Karpas-422 (cell line): ENCODE measurements around the gene DHRS11. TPM values are rescaled to one million over a fixed set of nuclear protein-coding genes. Genes with fewer than 3 reads are reported as not detected.

Source experiments
- DNase-seq: peaks from one replicate; pipeline ENCODE4 v3.0.0-alpha.2; 2015
- H2AFZ ChIP-seq: fragments of 200-600 bp; sonication (generic); 2 replicates; pipeline ENCODE4 v1.6.1; 2014; ENCODE audit warnings: antibody characterized with exemption, low read length, mixed read lengths
- H3K27ac ChIP-seq: fragments of 200-600 bp; sonication (generic); 2 replicates; pipeline ENCODE4 v1.5.1; 2014; ENCODE audit warnings: mild to moderate bottlenecking, low read length, moderate library complexity
- H3K27me3 ChIP-seq: fragments of 200-600 bp; sonication (generic); 2 replicates; pipeline ENCODE4 v1.6.1; 2014; ENCODE audit warnings: low read length, mixed read lengths
- H3K36me3 ChIP-seq: fragments of 200-600 bp; sonication (generic); 2 replicates; pipeline ENCODE4 v1.6.1; 2014; ENCODE audit warnings: low read length, mixed read lengths; ENCODE audit not compliant: insufficient read depth
- H3K4me1 ChIP-seq: fragments of 200-600 bp; sonication (generic); 2 replicates; pipeline ENCODE4 v1.6.1; 2014; ENCODE audit warnings: mild to moderate bottlenecking, low read length, mixed read lengths
- H3K4me2 ChIP-seq: fragments of 200-600 bp; sonication (generic); 2 replicates; pipeline ENCODE4 v1.6.1; 2014; ENCODE audit warnings: low read length, low read depth, mild to moderate bottlenecking; ENCODE audit not compliant: poor library complexity, severe bottlenecking
- H3K4me3 ChIP-seq: fragments of 200-600 bp; sonication (generic); 2 replicates; pipeline ENCODE4 v1.5.1; 2014; ENCODE audit warnings: mild to moderate bottlenecking, antibody characterized with exemption, low read length, mixed read lengths
- H3K79me2 ChIP-seq: fragments of 200-600 bp; sonication (generic); 2 replicates; pipeline ENCODE4 v1.6.1; 2014; ENCODE audit warnings: mild to moderate bottlenecking, low read length, mixed read lengths
- H3K9ac ChIP-seq: fragments of 200-600 bp; sonication (generic); 2 replicates; pipeline ENCODE4 v1.6.0; 2014; ENCODE audit warnings: low read length
- H3K9me2 ChIP-seq: fragments of 200-600 bp; sonication (generic), shearing (Covaris generic); replicated peaks from 2 replicates; pipeline ENCODE4 v1.6.0; 2014; ENCODE audit warnings: mild to moderate bottlenecking, low read length, moderate library complexity; ENCODE audit not compliant: insufficient read depth
- H3K9me3 ChIP-seq: fragments of 300-700, 200-600 bp; sonication (generic); 2 replicates; pipeline ENCODE4 v1.6.1; 2014; ENCODE audit warnings: low read length, mixed read lengths
- H4K20me1 ChIP-seq: fragments of 200-600 bp; sonication (generic); 2 replicates; pipeline ENCODE4 v1.6.1; 2014; ENCODE audit warnings: mild to moderate bottlenecking, antibody characterized with exemption, low read length, low read depth; ENCODE audit not compliant: insufficient read depth
- total RNA-seq: library from RNA; depleted of rRNA; stranded (reverse); fragments of >200 nt; shearing (Covaris generic); gene quantifications from 2 replicates; pipeline ENCODE4 v1.2.3, GENCODE V29; 2014; ENCODE audit warnings: low replicate concordance

DHRS11 gene
- total RNA-seq, 1 experiment from 2014 or later = 13.6 TPM

- H3K36me3 ChIP-seq = peaks cover under 1% of the 10 kb centered on the region; the same call in 1 of the 2 replicates
- H3K9ac ChIP-seq = no peak overlapping the region
- no peak overlapping the region for H3K4me2 ChIP-seq
- H3K79me2 ChIP-seq = peaks cover 5% of the 10 kb centered on the region; the same call in 1 of the 2 replicates
- no peak for DNase-seq
- no peaks in the 10 kb centered on the region for H3K27me3 ChIP-seq
- no peaks in the 10 kb centered on the region for H3K9me3 ChIP-seq
- no peak overlapping the region for H2AFZ ChIP-seq
- H3K4me1 ChIP-seq = peaks cover 6% of the 10 kb centered on the region
- H3K27ac ChIP-seq = no peak overlapping the region
- no peaks in the 10 kb centered on the region for H3K9me2 ChIP-seq
- H4K20me1 ChIP-seq = peaks cover 12% of the 10 kb centered on the region; the same call in 1 of the 2 replicates
- no peak overlapping the region for H3K4me3 ChIP-seq
These were observed 21.5 kb downstream of the DHRS11 start for GRCh38 chr17:36613155-36613554.

- no peaks in the 10 kb centered on the region for H3K9me3 ChIP-seq
- H3K4me3 ChIP-seq = no peak overlapping the region
- H3K4me2 ChIP-seq = no peak overlapping the region
- peaks cover 8% of the 10 kb centered on the region; the same call in 1 of the 2 replicates for H4K20me1 ChIP-seq
- no peaks in the 10 kb centered on the region for H3K9me2 ChIP-seq
- no peaks in the 10 kb centered on the region for H3K36me3 ChIP-seq
- no peak overlapping the region for H2AFZ ChIP-seq
- no peak for DNase-seq
- H3K27ac ChIP-seq = no peak overlapping the region
- H3K4me1 ChIP-seq = peaks cover 8% of the 10 kb centered on the region
- no peak overlapping the region for H3K9ac ChIP-seq
- H3K27me3 ChIP-seq = no peaks in the 10 kb centered on the region
- H3K79me2 ChIP-seq = peaks cover 7% of the 10 kb centered on the region; the same call in 1 of the 2 replicates
These were observed 22.4 kb downstream of the DHRS11 start for GRCh38 chr17:36614081-36614480.

GRCh38 chr17:36614933-36615332, 23.3 kb downstream of the DHRS11 start:
- peaks cover 8% of the 10 kb centered on the region for H3K4me1 ChIP-seq
- H3K9me3 ChIP-seq = no peaks in the 10 kb centered on the region
- H3K27me3 ChIP-seq = no peaks in the 10 kb centered on the region
- H2AFZ ChIP-seq = no peak overlapping the region
- H3K27ac ChIP-seq = no peak overlapping the region
- H3K9ac ChIP-seq = no peak overlapping the region
- no peak overlapping the region for H3K4me3 ChIP-seq
- H3K36me3 ChIP-seq = no peaks in the 10 kb centered on the region
- no peak for DNase-seq
- H3K9me2 ChIP-seq = no peaks in the 10 kb centered on the region
- peaks cover 8% of the 10 kb centered on the region; the same call in 1 of the 2 replicates for H4K20me1 ChIP-seq
- H3K4me2 ChIP-seq = no peak overlapping the region
- H3K79me2 ChIP-seq = peaks cover 7% of the 10 kb centered on the region; the same call in 1 of the 2 replicates

- Histone ChIP-seq H3K9me2 (no peaks in the 10 kb centered on the region), H3K4me3 (no peak overlapping the region), H2AFZ (no peak overlapping the region), H4K20me1 (peaks cover 8% of the 10 kb centered on the region; the same call in 1 of the 2 replicates), H3K9me3 (no peaks in the 10 kb centered on the region), H3K27me3 (no peaks in the 10 kb centered on the region), H3K4me1 (peaks cover 8% of the 10 kb centered on the region), H3K79me2 (peaks cover 4% of the 10 kb centered on the region; the same call in 1 of the 2 replicates), H3K36me3 (no peaks in the 10 kb centered on the region), H3K9ac (no peak overlapping the region), H3K4me2 (no peak overlapping the region), H3K27ac (no peak overlapping the region)
- no peak for DNase-seq
These were observed 24.7 kb downstream of the DHRS11 start for GRCh38 chr17:36616061-36617029.

GRCh38 chr17:36617773-36618172, 26.1 kb downstream of the DHRS11 start:
- Histone ChIP-seq H3K4me3 (no peak overlapping the region), H2AFZ (no peak overlapping the region), H3K9ac (no peak overlapping the region)

GRCh38 chr17:36623281-36623680, 31.6 kb downstream of the DHRS11 start:
- Histone ChIP-seq H3K4me3 (no peak overlapping the region), H4K20me1 (no peaks in the 10 kb centered on the region), H3K9me3 (no peaks in the 10 kb centered on the region), H3K9ac (no peak overlapping the region), H3K27me3 (no peaks in the 10 kb centered on the region), H3K27ac (no peak overlapping the region), H3K4me1 (peaks cover 7% of the 10 kb centered on the region), H3K4me2 (no peak overlapping the region), H3K36me3 (no peaks in the 10 kb centered on the region), H3K9me2 (no peaks in the 10 kb centered on the region), H2AFZ (no peak overlapping the region), H3K79me2 (peaks cover 4% of the 10 kb centered on the region; the same call in 1 of the 2 replicates)
- no peak for DNase-seq

More at GRCh38 chr17:36617773-36618172, 26.1 kb downstream of the DHRS11 start:
- peaks cover 8% of the 10 kb centered on the region for H3K4me1 ChIP-seq
- no peaks in the 10 kb centered on the region for H3K27me3 ChIP-seq
- DNase-seq = no peak
- H3K9me3 ChIP-seq = no peaks in the 10 kb centered on the region
- H3K36me3 ChIP-seq = no peaks in the 10 kb centered on the region
- H3K9me2 ChIP-seq = no peaks in the 10 kb centered on the region
- peaks cover 4% of the 10 kb centered on the region; the same call in 1 of the 2 replicates for H3K79me2 ChIP-seq
- no peak overlapping the region for H3K27ac ChIP-seq
- peaks cover 4% of the 10 kb centered on the region; the same call in 1 of the 2 replicates for H4K20me1 ChIP-seq
- no peak overlapping the region for H3K4me2 ChIP-seq

- Histone ChIP-seq H3K4me2 (no peak overlapping the region), H3K36me3 (no peaks in the 10 kb centered on the region), H3K79me2 (no peaks in the 10 kb centered on the region; the same call in 1 of the 2 replicates), H2AFZ (no peak overlapping the region), H3K27me3 (no peaks in the 10 kb centered on the region), H3K4me3 (no peak overlapping the region), H3K27ac (no peak overlapping the region), H3K4me1 (peaks cover 12% of the 10 kb centered on the region), H4K20me1 (peaks cover 5% of the 10 kb centered on the region; the same call in 1 of the 2 replicates), H3K9me2 (no peaks in the 10 kb centered on the region), H3K9me3 (no peaks in the 10 kb centered on the region), H3K9ac (no peak overlapping the region)
- DNase-seq = no peak
These were observed 33.5 kb downstream of the DHRS11 start for GRCh38 chr17:36625188-36625587.

GRCh38 chr17:36627101-36627500, 35.4 kb downstream of the DHRS11 start:
- H3K4me1 ChIP-seq = peaks cover 22% of the 10 kb centered on the region
- H3K9me2 ChIP-seq = no peaks in the 10 kb centered on the region
- no peak overlapping the region for H3K4me2 ChIP-seq
- peaks cover 19% of the 10 kb centered on the region; the same call in 1 of the 2 replicates for H4K20me1 ChIP-seq
- H3K4me3 ChIP-seq = no peak overlapping the region
- no peaks in the 10 kb centered on the region for H3K79me2 ChIP-seq
- no peaks in the 10 kb centered on the region for H3K9me3 ChIP-seq
- no peaks in the 10 kb centered on the region for H3K36me3 ChIP-seq
- no peak for DNase-seq
- H3K27ac ChIP-seq = no peak overlapping the region
- no peak overlapping the region for H3K9ac ChIP-seq
- H2AFZ ChIP-seq = no peak overlapping the region
- H3K27me3 ChIP-seq = no peaks in the 10 kb centered on the region; the same call in 1 of the 2 replicates
